GM06990 (cell line): ENCODE data around the gene SPAG17.

Experiments
- DNase-seq: peaks from one replicate; pipeline ENCODE4 v3.0.0-alpha.2; 2011; ENCODE audit not compliant: insufficient read length; ENCODE audit errors: extremely low read depth
- H3K27me3 ChIP-seq: replicated peaks from 2 replicates; pipeline ENCODE4 v1.6.0; 2011; ENCODE audit warnings: low read length; ENCODE audit not compliant: control insufficient read depth, insufficient read depth
- H3K36me3 ChIP-seq: 2 replicates; pipeline ENCODE4 v1.5.1; 2011; ENCODE audit warnings: low read length; ENCODE audit not compliant: control insufficient read depth, insufficient read depth
- H3K4me3 ChIP-seq: replicated peaks from 2 replicates; pipeline ENCODE4 v1.5.1; 2011; ENCODE audit warnings: low read depth, mild to moderate bottlenecking, control low read depth, low read length
- TF ChIP-seq, protein P1 (sequence below): IDR thresholded peaks from 2 replicates; pipeline ENCODE4 v1.5.1; 2011; ENCODE audit warnings: low read length, control low read depth, mild to moderate bottlenecking, inconsistent platforms; ENCODE audit not compliant: insufficient read depth, poor library complexity, severe bottlenecking

SPAG17 gene

GRCh38 chr1:118084400-118084799, 100.6 kb downstream of the SPAG17 start:
- no peak for DNase-seq
- H3K36me3 ChIP-seq = no peaks in the 10 kb centered on the region
- TF ChIP-seq, protein P1, sequence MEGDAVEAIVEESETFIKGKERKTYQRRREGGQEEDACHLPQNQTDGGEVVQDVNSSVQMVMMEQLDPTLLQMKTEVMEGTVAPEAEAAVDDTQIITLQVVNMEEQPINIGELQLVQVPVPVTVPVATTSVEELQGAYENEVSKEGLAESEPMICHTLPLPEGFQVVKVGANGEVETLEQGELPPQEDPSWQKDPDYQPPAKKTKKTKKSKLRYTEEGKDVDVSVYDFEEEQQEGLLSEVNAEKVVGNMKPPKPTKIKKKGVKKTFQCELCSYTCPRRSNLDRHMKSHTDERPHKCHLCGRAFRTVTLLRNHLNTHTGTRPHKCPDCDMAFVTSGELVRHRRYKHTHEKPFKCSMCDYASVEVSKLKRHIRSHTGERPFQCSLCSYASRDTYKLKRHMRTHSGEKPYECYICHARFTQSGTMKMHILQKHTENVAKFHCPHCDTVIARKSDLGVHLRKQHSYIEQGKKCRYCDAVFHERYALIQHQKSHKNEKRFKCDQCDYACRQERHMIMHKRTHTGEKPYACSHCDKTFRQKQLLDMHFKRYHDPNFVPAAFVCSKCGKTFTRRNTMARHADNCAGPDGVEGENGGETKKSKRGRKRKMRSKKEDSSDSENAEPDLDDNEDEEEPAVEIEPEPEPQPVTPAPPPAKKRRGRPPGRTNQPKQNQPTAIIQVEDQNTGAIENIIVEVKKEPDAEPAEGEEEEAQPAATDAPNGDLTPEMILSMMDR = no peak
- no peaks in the 10 kb centered on the region for H3K27me3 ChIP-seq
- no peak overlapping the region for H3K4me3 ChIP-seq

GRCh38 chr1:118082984-118083383, 102.0 kb downstream of the SPAG17 start:
- H3K27me3 ChIP-seq = no peaks in the 10 kb centered on the region
- H3K4me3 ChIP-seq = no peak overlapping the region
- TF ChIP-seq, protein P1 = no peak
- DNase-seq = no peak
- no peaks in the 10 kb centered on the region for H3K36me3 ChIP-seq

- Histone ChIP-seq H3K36me3 (no peaks in the 10 kb centered on the region), H3K27me3 (no peaks in the 10 kb centered on the region), H3K4me3 (no peak overlapping the region)
- TF ChIP-seq, protein P1 = no peak
- DNase-seq = no peak
These were observed 103.6 kb downstream of the SPAG17 start for GRCh38 chr1:118081387-118081786.

- Histone ChIP-seq H3K27me3 (no peaks in the 10 kb centered on the region), H3K4me3 (no peak overlapping the region), H3K36me3 (no peaks in the 10 kb centered on the region)
- TF ChIP-seq, protein P1 = no peak
- DNase-seq = no peak
These were observed 107.5 kb downstream of the SPAG17 start for GRCh38 chr1:118077331-118078045.

GRCh38 chr1:118075116-118075515, 109.9 kb downstream of the SPAG17 start:
- no peak for DNase-seq

More at GRCh38 chr1:118075116-118075515, 109.9 kb downstream of the SPAG17 start:
- no peak overlapping the region for H3K4me3 ChIP-seq
- H3K36me3 ChIP-seq = no peaks in the 10 kb centered on the region
- TF ChIP-seq, protein P1 = no peak
- H3K27me3 ChIP-seq = no peaks in the 10 kb centered on the region
